ENCODE results near the gene CACNA2D1. TPM values are rescaled to one million over a fixed set of nuclear protein-coding genes. Genes with fewer than 3 reads are reported as not detected.

The CACNA2D1 gene
- total RNA-seq, 1 experiment from 2014 or later, result 9.1 TPM

DNA sequence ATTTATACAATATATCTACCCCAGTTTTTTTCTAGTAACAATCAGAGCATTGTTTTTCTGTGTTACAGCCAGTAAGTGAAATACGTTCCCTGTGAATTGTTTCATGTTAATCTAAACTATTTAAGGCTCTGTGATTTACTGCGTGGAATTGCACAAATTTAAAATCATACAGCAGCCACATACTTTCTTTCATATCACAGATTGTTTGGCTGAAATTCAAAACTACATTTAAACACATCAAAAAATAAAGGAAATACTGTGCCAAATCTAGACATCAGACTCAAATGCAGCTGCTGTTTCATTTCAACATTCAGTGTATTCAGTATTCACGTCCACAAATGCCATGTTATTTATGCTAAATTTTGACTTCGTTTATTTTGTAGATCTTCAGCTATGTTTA lies 431.1 kb downstream of the CACNA2D1 start:
- Histone ChIP-seq H3K27me3 (ENCODE audit: control insufficient read depth, insufficient read depth, low read length) (no peaks in the 10 kb centered on the region; the same call in 1 of the 2 replicates), H3K36me3 (replicated peaks; ENCODE audit: control insufficient read depth, insufficient read depth, low read length) (no peaks in the 10 kb centered on the region), H3K4me3 (ENCODE audit: insufficient read depth, low read depth, low read length) (no peak overlapping the region)
- DNase-seq, result no peak

DNA sequence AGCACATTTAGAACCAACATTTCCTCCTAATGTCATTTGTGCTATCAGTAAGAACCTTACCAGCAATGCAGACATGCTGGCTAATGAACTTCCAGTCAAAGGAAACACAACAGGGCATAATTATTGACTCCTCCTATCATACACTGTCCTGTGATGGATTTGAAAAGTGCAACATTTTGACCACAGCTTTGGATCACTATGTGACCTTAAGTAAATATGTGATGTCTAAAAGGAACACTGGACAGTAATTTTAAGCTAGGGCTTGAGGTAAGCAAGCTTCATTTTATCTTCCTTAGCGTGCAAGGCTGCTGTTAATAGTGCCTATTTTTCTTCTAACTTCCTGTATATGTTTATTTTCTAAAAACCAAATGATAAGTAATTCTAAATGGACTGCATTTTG lies 433.2 kb downstream of the CACNA2D1 start:
- H3K4me3 ChIP-seq (ENCODE audit: insufficient read depth, low read depth, low read length), result no peak overlapping the region
- DNase-seq, result no peak
- H3K36me3 ChIP-seq (replicated peaks; ENCODE audit: control insufficient read depth, insufficient read depth, low read length), result no peaks in the 10 kb centered on the region
- H3K27me3 ChIP-seq (ENCODE audit: control insufficient read depth, insufficient read depth, low read length), result no peaks in the 10 kb centered on the region; the same call in 1 of the 2 replicates

DNA sequence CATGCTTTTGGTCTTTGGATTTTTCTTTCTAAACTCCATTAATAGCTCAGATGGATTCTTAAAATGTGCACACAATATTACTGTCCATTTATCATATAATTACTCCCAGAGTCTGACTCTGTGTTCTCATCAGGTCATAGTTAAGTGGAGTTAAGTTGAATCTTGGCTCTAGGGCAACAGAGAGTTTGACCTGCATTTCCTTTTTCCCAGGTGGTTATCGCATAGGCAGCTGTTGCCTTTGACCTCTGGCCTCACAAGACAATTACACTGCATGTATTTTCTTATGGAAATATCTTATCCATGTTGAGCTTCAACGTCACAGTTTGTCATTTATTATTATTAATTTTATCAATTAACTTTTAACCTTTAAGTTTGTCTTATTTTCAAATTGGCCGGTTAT lies 436.3 kb downstream of the CACNA2D1 start:
- Histone ChIP-seq H3K4me3 (ENCODE audit: insufficient read depth, low read depth, low read length) (no peak overlapping the region), H3K27me3 (ENCODE audit: control insufficient read depth, insufficient read depth, low read length) (no peaks in the 10 kb centered on the region), H3K36me3 (replicated peaks; ENCODE audit: control insufficient read depth, insufficient read depth, low read length) (no peaks in the 10 kb centered on the region)
- no peak for DNase-seq

DNA sequence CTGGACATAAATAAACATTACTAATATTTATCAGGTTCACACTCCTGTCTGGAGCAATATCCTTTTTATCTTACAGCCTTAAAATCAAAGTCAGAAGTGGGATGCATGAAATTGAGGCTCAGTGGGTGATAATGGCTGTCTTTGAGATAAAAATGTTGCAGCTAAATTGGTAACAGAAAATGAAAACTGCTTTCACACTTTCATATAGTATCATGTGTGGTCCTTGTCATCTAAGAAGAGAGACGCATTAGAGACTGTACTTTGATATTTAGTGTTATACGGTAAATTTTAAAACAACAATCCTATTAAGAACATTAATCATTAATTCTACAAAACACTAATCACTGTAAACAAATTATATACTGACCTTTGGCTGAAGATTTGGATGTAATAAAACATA lies 438.5 kb downstream of the CACNA2D1 start:
- Histone ChIP-seq H3K4me3 (ENCODE audit: insufficient read depth, low read depth, low read length) (no peak overlapping the region), H3K36me3 (replicated peaks; ENCODE audit: control insufficient read depth, insufficient read depth, low read length) (no peaks in the 10 kb centered on the region), H3K27me3 (ENCODE audit: control insufficient read depth, insufficient read depth, low read length) (no peaks in the 10 kb centered on the region)
- no peak for DNase-seq

DNA sequence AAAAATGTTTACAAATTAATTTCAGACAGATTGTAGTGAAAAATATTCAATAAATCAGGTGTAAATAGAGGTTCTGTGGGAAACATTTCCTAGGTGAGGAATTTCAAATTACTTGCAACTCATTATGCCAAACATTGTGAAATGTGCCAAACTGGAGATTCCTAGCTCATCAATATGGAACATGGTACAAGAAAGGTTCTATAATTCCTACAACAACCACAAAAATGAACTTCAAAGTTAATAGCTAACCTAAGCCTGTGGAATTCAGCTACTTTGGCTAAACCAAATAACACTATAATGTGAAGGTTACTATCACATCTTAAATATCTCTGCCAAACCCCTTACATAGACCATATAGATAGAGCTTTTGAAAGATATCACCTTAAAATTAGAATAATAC lies 450.4 kb downstream of the CACNA2D1 start:
- H3K27me3 ChIP-seq (ENCODE audit: control insufficient read depth, insufficient read depth, low read length), result no peaks in the 10 kb centered on the region
- no peaks in the 10 kb centered on the region for H3K36me3 ChIP-seq (replicated peaks; ENCODE audit: control insufficient read depth, insufficient read depth, low read length)
- no peak for DNase-seq
- H3K4me3 ChIP-seq (ENCODE audit: insufficient read depth, low read depth, low read length), result no peak overlapping the region

DNA sequence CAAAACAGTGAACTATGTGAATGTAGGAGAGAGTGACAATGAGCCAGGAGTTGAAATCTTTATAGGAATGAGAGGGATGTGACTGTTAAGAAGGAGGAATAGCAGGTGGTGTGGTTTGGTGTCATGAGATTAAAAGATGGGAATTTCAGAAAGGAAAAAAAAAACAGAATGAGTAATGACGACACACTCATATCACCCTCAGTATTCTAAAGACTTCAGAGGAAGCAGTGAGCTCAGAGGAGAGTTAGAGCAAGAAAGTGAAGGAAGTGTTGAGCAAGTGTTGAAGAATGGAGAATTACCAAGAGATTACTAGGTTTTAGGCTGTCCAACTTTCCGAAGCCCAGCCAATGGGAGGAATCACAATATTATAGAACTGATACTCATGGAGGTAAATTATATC lies 453.2 kb downstream of the CACNA2D1 start:
- no peaks in the 10 kb centered on the region for H3K36me3 ChIP-seq (replicated peaks; ENCODE audit: control insufficient read depth, insufficient read depth, low read length)
- no peaks in the 10 kb centered on the region for H3K27me3 ChIP-seq (ENCODE audit: control insufficient read depth, insufficient read depth, low read length)
- no peak overlapping the region for H3K4me3 ChIP-seq (ENCODE audit: insufficient read depth, low read depth, low read length)
- DNase-seq, result no peak

- DNase-seq, result no peak
- no peaks in the 10 kb centered on the region for H3K27me3 ChIP-seq (ENCODE audit: control insufficient read depth, insufficient read depth, low read length)
- no peak overlapping the region for H3K4me3 ChIP-seq (ENCODE audit: insufficient read depth, low read depth, low read length)
- H3K36me3 ChIP-seq (replicated peaks; ENCODE audit: control insufficient read depth, insufficient read depth, low read length), result no peaks in the 10 kb centered on the region
Observed at GRCh38 chr7:81986723-81987470, 456.7 kb downstream of the CACNA2D1 start.

GRCh38 chr7:81983406-81983805 lies 460.2 kb downstream of the CACNA2D1 start:
- H3K27me3 ChIP-seq (ENCODE audit: control insufficient read depth, insufficient read depth, low read length), result no peaks in the 10 kb centered on the region
- no peak overlapping the region for H3K4me3 ChIP-seq (ENCODE audit: insufficient read depth, low read depth, low read length)
- DNase-seq, result no peak
- H3K36me3 ChIP-seq (replicated peaks; ENCODE audit: control insufficient read depth, insufficient read depth, low read length), result no peaks in the 10 kb centered on the region

DNA sequence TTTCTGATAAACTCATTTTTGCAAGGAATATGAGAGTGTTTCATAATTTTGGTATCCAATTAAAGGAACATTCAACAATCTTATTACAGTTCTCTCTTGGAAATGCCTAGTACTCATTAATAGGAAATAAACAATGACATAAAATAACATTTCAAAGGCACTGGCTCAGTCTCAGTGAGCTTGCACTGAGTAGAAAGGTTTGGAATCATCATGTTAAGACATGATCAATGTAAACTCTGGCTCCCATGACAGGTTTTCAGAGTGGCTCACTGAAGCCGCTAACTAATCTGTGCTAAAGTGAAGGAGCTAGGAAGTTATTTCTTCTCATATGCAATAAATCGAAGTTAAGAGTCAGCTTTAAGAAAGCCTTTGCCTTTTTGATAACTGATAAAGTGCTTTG lies 470.5 kb downstream of the CACNA2D1 start:
- DNase-seq, result no peak
- Histone ChIP-seq H3K4me3 (ENCODE audit: insufficient read depth, low read depth, low read length) (no peak overlapping the region), H3K36me3 (replicated peaks; ENCODE audit: control insufficient read depth, insufficient read depth, low read length) (no peaks in the 10 kb centered on the region), H3K27me3 (ENCODE audit: control insufficient read depth, insufficient read depth, low read length) (no peaks in the 10 kb centered on the region)

GRCh38 chr7:81960026-81960425 lies 483.6 kb downstream of the CACNA2D1 start:
- DNase-seq, result no peak
- H3K36me3 ChIP-seq (replicated peaks; ENCODE audit: control insufficient read depth, insufficient read depth, low read length), result no peaks in the 10 kb centered on the region
- no peak overlapping the region for H3K4me3 ChIP-seq (ENCODE audit: insufficient read depth, low read depth, low read length)
- H3K27me3 ChIP-seq (ENCODE audit: control insufficient read depth, insufficient read depth, low read length), result no peaks in the 10 kb centered on the region

DNA sequence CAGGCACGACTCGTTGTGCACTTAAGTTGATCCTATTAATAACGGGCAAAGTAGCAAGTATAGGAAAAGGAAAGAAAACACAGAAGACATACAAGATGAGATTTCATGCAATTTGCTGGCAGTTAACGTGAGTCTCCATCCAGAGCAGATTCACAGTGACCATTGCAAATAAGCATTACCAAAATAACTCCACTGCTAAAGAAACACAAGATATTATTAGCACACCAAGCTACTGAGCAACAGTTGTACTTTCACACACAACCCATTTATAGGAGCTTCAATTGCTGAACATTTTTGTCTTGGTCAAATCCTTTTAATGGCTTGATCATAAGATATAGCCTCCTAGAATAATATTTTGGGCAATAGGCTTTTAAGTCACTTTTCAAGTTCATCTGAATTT lies 486.1 kb downstream of the CACNA2D1 start:
- Histone ChIP-seq H3K36me3 (replicated peaks; ENCODE audit: control insufficient read depth, insufficient read depth, low read length) (no peaks in the 10 kb centered on the region), H3K27me3 (ENCODE audit: control insufficient read depth, insufficient read depth, low read length) (no peaks in the 10 kb centered on the region), H3K4me3 (ENCODE audit: insufficient read depth, low read depth, low read length) (no peak overlapping the region)
- DNase-seq, result no peak

DNA sequence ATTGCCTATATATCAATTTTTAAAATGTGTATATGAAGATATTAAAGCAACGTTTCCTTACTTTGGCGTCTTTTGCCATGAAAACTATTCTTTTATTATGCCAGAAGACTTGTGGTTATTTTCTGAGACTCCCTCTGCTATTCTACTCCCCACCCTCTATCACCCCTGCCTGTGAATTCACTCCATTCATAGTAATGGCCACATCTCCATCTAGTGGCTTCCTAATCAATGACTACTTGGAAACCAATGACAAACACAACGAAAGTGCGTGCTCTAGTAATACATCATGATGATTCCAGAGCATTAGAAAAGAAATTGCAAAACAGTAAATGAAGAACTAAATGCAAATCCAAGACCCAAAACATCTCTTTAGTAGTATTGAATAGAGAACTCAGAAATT lies 487.1 kb downstream of the CACNA2D1 start:
- no peaks in the 10 kb centered on the region for H3K27me3 ChIP-seq (ENCODE audit: control insufficient read depth, insufficient read depth, low read length)
- peak; percentile 18 for DNase-seq
- no peak overlapping the region for H3K4me3 ChIP-seq (ENCODE audit: insufficient read depth, low read depth, low read length)
- no peaks in the 10 kb centered on the region for H3K36me3 ChIP-seq (replicated peaks; ENCODE audit: control insufficient read depth, insufficient read depth, low read length)

DNA sequence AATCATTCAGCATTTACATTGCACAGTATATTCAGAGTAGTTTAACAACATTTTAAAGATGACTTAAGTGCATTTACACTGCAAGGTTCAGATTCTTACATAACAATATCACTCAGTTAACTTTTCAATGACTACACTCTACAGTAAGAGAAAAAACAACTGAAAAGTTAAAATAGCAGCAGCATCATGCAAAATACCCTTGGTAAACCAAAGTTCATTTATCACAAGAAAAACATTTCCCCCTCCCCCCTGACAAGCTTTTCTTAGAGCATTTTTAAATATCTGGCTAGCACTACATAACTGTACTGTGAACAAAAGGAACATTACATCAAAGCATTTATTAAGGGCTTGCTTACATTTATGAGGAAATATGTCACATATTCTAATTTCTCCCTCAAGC lies 494.3 kb downstream of the CACNA2D1 start:
- no peak for DNase-seq
- Histone ChIP-seq H3K27me3 (ENCODE audit: control insufficient read depth, insufficient read depth, low read length) (no peaks in the 10 kb centered on the region), H3K36me3 (replicated peaks; ENCODE audit: control insufficient read depth, insufficient read depth, low read length) (no peaks in the 10 kb centered on the region), H3K4me3 (ENCODE audit: insufficient read depth, low read depth, low read length) (no peak overlapping the region)

- DNase-seq, result no peak
- Histone ChIP-seq H3K4me3 (ENCODE audit: insufficient read depth, low read depth, low read length) (no peak overlapping the region), H3K36me3 (replicated peaks; ENCODE audit: control insufficient read depth, insufficient read depth, low read length) (no peaks in the 10 kb centered on the region), H3K27me3 (ENCODE audit: control insufficient read depth, insufficient read depth, low read length) (no peaks in the 10 kb centered on the region)
Observed at GRCh38 chr7:81944058-81944457, 499.5 kb downstream of the CACNA2D1 start.

GRCh38 chr7:81937091-81937490 lies 506.5 kb downstream of the CACNA2D1 start:
- no peak for DNase-seq
- no peaks in the 10 kb centered on the region for H3K27me3 ChIP-seq (ENCODE audit: control insufficient read depth, insufficient read depth, low read length)
- H3K4me3 ChIP-seq (ENCODE audit: insufficient read depth, low read depth, low read length), result no peak overlapping the region
- no peaks in the 10 kb centered on the region for H3K36me3 ChIP-seq (replicated peaks; ENCODE audit: control insufficient read depth, insufficient read depth, low read length)

Measured in H7 (cell line).